HG02973 (cell line): ENCODE data around the gene SIGLEC15.
"Not testable (repeated sequence)": the region's sequence is repeated elsewhere in the genome, so short reads cannot be mapped to it uniquely, and the experiment has no call there.

Experiments used
- ATAC-seq: cut with Tn5 transposase; IDR thresholded peaks from one replicate; pipeline ENCODE4 v1.9.1; 2021; ENCODE audit warnings: moderate library complexity; ENCODE audit not compliant: unreplicated experiment

SIGLEC15 gene

DNA sequence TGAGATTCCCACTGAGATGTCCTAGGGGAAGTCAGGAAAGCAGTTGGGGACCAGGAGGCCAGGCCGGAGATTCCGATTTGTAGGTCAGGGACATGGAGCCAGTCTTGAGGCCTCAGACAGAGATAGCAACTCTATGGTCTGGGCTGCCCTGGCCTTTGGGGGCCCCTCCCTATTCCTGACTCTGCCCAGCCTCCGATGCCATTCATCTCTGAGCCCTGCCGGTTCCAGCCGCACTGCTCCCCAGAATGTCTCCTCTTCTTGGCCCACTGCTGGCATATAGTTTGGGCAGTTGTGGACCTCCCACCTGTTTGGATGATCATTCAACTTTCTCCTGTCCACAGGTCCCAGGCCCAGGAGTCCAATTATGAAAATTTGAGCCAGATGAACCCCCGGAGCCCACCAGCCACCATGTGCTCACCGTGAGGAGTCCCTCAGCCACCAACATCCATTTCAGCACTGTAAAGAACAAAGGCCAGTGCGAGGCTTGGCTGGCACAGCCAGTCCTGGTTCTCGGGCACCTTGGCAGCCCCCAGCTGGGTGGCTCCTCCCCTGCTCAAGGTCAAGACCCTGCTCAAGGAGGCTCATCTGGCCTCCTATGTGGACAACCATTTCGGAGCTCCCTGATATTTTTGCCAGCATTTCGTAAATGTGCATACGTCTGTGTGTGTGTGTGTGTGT is 16.4 kb downstream of the SIGLEC15 start:
- ATAC-seq, result no peak

DNA sequence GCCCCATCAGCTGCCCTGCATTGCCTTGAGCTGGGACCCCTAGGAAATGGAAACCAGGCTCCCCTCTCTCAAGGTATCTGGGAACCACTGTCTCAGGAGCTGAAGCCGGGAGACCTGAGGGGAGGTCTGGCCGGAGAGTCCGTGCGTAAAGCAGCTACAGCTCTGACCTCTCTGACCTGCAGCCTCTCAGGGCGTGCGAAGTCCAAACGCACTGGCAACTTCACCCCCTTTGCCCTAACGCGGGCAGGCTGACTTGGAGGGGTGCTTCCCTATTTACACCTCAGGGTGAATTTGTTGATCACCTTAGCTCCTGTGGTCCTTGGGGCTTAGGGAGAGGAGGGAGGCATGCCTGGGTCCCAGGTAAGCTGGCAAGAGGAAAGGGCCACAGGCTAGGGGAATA is 17.5 kb downstream of the SIGLEC15 start:
- ATAC-seq, result no peak

DNA sequence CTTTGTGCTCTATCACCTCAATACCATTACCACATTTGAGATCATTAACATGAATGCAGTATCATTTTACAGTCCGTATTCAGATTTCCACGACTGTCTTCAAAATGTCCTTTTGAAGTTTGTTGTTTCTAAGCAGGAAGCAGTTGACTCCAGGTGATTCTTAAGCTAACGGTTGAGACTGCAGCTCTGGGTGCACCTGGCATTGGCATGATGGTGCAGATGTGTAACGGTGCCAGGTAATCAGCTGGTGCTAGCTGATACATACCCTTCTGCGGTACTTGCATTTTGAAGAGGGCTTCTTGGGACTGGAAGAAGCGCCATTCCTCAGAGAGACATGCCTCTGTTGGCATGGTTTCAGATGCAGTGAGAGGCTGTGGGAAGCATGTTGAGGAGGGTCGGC is 19.5 kb downstream of the SIGLEC15 start:
- no peak for ATAC-seq

DNA sequence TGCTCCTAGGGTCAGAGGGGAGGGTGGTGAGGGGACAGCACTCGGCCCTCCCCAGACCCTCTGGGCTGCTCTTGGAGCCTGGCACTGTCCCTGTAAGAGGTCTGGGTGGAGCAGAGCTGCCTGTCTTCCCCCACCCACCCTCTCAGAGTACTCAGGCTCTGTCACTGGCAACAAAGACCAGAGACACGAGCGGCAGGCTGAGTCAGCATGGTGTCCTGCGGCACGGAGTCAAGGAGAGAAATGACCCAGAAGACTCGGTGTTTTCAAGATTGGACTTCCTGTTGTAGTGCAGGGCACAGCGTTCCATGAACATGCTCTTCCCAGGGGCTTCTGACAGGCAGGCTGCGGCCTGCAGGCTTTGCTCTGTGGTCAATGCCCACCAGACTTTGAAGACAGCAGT is 19.9 kb downstream of the SIGLEC15 start:
- ATAC-seq, result no peak

DNA sequence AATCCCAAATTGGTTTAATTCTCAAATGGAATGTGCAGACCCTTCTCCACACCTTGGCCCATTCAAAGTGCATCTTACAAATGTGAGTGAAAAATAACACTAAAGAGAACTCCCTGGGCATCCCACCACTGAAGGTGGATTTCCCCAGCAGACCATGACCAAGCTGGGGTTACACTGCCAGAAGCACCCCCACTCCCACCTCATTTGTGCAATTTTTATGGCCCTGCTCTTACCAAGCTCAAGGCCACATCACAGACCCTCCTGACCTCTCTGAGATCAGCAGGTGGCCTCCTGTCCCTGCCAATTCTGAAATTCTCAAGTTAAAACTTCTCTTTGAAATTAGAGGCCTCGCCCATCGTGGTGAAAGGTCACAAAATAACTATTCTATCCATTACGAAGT is 21.6 kb downstream of the SIGLEC15 start:
- no peak for ATAC-seq

DNA sequence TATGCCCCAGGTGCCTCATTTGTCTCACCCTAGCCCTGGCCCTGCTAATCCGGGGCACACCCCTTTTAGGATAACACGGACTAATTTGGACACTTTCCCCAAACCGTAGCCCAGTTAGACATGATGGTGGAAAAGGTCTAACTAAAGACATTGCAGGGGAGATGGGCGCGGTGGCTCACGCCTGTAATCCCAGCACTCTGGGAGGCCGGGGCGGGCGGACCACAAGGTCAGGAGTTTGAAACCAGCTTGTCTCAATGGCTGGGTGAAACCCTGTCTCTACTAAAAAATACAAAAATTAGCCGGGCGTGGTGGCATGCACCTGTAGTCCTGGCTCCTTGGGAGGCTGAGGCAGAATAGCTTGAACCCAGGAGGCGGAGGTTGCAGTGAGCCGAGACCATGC is 23.2 kb downstream of the SIGLEC15 start:
- ATAC-seq, result not testable (repeated sequence)

DNA sequence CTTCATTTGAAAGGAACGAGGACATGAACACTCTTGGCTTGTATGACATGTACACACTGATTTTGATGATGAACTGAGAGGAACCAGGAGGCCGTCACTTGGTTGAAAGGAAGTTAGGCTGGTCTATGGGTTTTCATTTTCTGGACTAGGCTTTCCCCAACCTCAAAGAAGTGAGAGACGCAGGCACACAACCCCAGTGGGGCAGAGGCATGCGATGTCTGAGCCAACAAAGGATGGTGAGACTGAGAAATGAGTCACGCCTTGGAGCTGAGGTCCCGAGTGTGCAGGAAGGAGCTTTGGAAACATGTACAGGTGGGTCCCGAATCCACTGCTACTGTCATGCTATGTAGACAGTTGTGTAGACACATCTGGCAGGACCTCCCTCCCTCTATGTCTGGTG is 24.1 kb downstream of the SIGLEC15 start:
- no peak for ATAC-seq

DNA sequence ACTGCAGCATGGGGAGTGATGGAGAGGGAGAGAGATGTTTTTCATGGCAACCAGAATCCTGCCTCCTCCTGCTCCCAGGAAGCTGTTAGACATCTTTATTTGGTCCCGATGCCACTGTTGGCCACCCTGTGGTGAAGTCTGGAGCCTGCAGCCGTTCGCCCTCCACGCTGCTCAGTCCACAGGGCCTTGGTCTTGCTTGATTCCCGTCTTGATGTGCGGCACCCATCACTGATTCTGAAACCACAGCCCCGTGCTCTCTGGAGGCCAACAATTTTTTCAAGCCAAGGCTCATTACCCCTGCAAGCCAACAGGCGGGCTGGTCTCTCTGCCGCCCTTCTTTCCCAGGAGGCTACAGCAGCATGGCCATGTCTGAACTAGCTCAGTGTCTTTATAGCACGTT is 24.5 kb downstream of the SIGLEC15 start:
- ATAC-seq, result no peak

DNA sequence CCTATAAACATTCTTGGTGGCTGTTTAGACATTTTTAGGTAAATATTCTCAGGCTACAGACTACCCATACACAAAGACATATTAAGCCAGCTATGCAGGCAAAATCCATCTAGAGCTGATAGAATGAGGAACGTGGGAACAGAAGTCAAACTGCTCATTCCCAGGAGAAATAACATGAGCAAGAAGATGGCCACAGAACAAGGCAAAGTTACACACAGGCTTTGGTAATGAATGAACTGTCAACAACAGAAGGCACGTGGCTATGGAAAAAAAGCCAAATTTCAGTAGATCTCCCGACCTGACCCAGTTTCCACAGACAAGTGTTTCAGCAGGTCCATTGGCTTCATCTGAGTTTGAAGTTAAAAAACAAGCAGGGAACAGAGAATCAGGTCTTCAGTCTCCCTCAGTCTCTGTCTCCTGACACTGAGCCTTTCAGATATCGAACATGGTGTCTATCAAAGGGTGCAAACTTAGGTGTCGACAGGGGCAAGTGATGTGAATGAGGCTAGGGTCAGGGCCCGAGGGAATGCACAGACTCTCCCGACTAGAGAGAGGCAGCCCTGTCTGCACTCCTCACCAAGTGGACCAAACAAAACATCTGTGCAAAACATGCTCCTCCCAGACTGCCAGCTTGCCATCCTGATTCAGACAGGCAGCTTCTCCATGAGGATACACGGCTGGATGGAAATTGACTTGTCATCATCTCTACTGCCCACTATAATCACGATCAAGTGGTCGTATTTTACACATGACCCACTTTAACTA is 25.9 kb downstream of the SIGLEC15 start:
- no peak for ATAC-seq

DNA sequence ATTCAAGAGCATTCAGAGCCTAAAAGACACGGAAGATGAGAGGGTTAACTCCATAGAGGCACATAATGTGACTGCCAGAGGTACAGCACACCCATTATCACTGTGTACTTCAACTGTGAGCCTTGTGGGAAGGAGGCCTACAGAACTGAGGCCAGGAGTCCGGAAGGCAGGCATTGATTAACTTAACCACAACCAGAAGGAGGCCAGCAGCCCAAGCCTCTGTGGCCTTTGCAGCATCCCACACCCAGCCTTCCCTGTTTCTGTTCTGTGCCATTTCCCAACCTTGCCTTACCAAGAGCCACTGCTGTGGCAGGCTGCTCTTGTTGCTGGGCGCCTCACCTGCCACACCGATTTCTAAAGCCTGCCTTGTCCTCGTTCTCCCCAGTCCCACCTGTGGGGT is 27.2 kb downstream of the SIGLEC15 start:
- no peak for ATAC-seq

DNA sequence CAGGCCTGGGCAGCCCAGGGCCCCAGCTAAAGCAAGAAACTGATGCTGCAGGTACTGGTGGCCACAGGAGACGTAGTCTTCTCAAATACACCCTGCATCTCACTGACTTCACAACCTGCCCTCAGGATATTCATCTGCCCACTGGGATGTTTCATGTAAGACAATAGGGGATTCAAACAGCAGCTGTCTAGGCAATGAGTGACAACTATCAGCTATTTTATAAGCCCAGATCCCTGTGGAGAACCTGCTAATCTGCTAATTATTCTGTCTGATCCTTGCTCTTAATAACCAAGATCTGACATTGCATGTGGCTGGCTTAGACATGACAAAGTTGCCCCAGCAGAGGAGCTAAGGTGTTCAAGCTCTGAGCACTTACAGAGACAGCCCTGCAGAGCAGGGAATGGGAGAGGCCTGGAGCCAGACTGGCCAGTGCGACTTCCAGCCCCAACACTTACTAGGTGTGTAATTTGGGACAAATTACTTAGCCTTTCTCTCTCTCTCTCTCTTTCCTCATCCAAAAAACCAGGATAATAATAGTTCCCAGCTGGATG is 28.6 kb downstream of the SIGLEC15 start:
- no peak for ATAC-seq

DNA sequence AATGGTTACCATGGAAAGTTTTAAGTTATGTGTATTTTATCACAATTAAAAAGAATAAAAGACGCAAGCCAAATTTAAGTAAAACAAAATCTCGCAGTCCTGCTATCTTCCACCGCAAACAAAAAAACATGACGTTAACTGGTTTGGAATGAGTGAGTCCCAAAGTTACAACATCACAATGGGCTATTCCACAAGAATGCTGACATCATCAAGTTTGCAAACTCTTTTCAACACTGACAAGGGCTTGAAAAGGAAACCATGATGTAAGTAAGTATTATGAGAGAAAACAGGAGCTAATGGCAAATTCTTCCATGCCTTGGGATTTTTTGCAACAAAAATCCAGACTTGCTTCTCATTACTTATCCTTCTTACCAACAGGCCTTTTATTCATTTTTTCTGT is 31.1 kb downstream of the SIGLEC15 start:
- no peak for ATAC-seq

DNA sequence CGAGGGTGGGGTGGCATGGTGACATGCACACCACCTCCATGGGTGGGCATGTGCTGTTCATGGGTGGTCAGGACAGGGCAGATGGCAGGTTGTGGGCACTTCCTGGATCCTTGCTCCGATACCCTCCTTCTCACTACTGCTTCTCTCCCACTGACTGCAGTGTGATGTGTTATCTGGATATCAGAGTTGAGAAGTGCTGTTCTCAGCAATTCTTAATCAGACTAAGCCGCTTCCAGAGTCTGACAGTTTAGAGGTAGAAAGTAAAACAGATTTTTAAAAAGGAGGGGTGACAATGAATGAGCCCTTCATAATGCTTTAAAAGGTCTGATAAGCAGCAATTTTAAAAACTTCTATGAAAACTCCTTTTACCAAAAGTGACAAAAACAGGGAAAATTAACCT is 33.9 kb downstream of the SIGLEC15 start:
- no peak for ATAC-seq

DNA sequence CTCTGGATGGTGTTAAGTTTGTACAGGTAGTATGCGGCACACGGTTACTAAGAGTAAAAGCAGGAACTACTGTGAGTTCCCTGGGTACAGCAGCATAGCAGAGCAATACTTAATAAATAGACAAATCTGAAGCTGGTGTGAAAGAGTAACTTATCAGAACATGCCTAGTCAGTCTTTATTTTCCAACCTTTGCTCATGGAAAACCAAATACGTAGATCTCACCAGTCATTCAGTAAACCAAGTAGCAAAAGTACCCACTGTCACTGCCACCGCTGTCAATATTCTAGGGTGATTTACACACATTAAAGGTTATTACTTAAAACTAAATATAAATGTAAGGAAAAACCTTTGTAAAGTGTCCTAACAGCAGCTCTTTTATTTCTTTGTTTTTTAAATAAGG is 35.0 kb downstream of the SIGLEC15 start:
- no peak for ATAC-seq

DNA sequence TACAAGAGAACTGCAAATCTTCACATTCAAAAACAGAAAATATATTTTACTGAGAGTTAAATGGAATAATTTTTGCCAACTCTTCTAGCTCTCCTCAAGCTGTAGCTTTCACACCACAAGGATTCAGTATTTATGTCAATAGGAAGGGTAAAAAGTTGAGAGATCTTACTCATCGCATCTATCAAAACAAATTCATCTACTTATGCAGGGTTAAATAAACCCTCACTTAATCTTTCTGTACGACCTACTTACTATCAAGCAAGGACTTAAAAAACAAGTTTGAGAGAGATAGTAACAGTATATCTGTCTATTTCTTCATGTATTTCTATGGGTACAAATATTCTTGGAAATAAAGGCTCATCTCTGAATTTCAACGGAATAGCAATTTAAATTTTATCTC is 35.5 kb downstream of the SIGLEC15 start:
- ATAC-seq, result no peak

DNA sequence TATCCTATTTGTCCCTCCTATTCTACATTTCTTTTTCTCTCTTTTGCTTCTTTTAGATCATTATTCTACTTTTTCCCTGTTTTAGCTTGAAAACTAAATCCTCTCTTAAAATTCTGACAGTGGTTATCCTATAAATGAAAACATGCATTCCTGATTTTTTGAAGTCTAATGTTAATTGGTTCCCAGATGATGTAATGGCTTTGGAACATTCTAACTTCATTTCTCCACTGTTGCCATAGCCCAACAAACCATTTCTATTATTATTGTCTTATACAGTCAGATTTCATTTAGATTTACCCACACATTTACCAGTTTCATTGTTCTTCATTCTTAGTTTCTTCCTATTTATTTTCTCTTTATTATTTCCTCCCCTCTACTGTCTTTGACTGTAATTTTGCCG is 36.5 kb downstream of the SIGLEC15 start:
- no peak for ATAC-seq

DNA sequence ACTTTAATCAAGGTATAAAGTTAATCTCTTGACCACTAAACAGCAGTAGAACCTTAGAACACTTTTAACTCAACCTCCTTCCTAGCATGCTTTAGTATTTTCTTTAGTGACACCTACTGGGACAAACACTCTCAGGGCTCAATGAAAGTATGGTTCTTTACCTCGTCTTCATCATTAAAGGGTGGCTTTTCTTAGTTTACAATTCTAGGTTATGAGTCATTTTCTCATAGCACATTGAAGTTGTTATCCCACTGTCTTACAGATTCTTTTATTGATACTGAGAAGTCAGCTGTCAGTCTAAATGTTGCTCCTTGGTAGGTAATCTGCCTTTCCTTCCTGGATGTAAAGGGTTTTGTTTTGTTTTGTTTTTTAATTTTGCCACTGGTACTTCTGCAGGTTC is 38.0 kb downstream of the SIGLEC15 start:
- ATAC-seq, result no peak

DNA sequence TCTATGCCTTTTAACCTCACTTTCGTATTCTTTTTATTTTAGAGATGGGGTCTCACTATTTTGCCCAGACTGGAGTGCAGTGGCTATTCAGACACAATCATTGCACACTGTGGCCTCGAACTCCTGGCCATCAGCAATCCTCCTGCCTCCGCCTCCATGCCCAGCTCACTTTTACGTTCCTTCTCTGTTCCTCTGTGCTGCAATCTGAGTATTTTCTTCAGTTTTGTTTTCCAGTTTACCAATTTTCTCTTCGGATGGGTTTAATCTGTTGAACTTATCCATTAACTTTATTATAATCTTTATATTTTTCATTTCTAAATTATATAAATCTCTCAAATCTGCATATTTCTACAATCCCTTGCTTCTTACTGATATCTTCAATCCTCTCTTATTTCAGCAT is 38.6 kb downstream of the SIGLEC15 start:
- ATAC-seq, result no peak

DNA sequence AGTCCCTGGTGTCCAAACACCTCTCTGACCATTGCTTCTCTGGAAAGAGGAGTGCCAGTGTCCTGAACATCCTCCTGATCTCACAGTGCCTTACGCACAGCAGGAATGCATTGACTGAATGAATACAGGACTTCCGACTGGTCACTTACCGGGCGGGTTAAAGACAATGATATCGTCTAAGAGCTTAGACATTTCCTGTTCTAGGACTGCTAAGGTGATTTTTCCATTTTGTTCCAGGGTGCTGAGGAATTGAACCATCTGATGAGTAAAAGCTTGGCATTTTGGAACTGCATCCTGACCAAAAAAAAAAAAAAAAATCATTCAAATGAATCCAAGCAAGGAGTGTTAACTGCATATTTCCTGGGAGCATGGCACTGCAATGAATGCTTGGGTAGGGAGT is 40.0 kb downstream of the SIGLEC15 start:
- ATAC-seq, result no peak

DNA sequence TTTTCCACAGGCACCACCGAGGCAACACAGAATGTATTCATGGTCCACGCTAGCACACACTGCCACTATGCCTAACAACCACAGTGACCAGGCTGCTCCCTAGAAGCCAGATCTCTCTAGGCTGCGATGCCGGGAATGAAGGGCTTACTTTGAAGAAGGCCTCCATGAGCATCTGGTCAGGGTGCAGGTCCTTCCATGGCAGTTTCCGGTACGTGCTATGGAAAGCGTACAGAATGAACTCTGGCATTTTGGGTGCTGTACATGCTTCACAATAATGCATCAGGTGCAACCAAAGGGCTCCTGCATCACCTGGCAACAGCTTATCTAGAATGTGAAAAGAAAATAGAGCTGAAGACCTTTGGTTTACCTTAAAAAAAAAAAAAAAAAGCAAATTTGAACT is 44.9 kb downstream of the SIGLEC15 start:
- no peak for ATAC-seq

DNA sequence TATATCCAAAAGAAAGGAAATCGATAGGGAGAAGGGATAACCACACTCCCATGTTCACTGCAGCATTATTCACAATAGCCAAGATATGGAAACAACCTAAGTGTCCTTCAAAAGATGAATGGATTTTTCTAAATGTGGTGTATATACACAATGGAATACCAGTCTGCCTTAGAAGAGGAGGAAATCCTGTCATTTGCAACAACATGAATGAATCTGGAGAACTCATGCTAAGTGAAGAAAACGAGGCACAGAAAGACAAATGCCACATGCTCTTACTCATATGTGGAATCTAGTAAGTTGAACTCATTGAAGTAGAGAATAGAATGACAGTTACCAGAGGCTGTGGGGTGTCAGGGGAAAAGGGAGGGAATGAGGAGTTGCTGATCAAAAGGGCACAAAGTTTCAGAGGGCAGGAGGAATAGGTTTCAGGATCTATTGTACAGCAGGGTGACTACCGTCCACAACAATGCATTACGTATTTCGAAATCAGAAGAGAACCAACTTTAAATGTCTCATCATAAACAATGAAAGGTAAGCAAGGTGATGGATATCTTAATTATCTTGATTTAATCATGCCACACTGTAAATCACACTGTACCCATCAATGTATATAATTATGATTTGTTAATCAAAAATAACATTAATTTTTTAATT is 46.1 kb downstream of the SIGLEC15 start:
- no peak for ATAC-seq
